Esophagus (tissue), 2 donors: ENCODE results near the gene KCNE3. TPM values are rescaled to one million over a fixed set of nuclear protein-coding genes. Genes with fewer than 3 reads are reported as not detected.
A peak's percentile ranks its signal among the peaks of the same experiment; 100 is the strongest.

ENCODE experiments used
- H3K27ac ChIP-seq, 2 donors: one replicate each; pipeline ENCODE4 v1.5.1; 2013; ENCODE audit warnings: low read depth in 2 of 2, mild to moderate bottlenecking in 2 of 2, inconsistent platforms in 1 of 2, low read length in 1 of 2, moderate library complexity in 1 of 2
- H3K27me3 ChIP-seq, 2 donors: one replicate each; pipeline ENCODE4 v1.6.1; 2013; ENCODE audit warnings: low read length in 2 of 2, control low read depth in 1 of 2, mild to moderate bottlenecking in 1 of 2; ENCODE audit not compliant: insufficient read depth in 2 of 2, control insufficient read depth in 1 of 2
- H3K36me3 ChIP-seq, 2 donors: one replicate each; pipeline ENCODE4 v1.6.1; 2013; ENCODE audit warnings: low read length in 1 of 2; ENCODE audit not compliant: control insufficient read depth in 2 of 2, insufficient read depth in 2 of 2
- H3K4me1 ChIP-seq, 2 donors: one replicate each; pipeline ENCODE4 v1.6.1; 2013; ENCODE audit warnings: low read length in 1 of 2; ENCODE audit not compliant: control insufficient read depth in 2 of 2, insufficient read depth in 2 of 2
- H3K4me3 ChIP-seq, 2 donors: one replicate each; pipeline ENCODE4 v1.5.1; 2013; ENCODE audit warnings: low read length in 2 of 2, mild to moderate bottlenecking in 2 of 2, low read depth in 1 of 2, moderate library complexity in 1 of 2
- H3K9me3 ChIP-seq, 2 donors: one replicate each; pipeline ENCODE4 v1.6.1; 2013; ENCODE audit warnings: mild to moderate bottlenecking in 2 of 2, low read depth in 1 of 2, low read length in 1 of 2, moderate library complexity in 1 of 2; ENCODE audit not compliant: control insufficient read depth in 2 of 2, insufficient read depth in 1 of 2
- WGBS, 2 donors: extraction: QIAGEN DNeasy Blood & Tissue Kit; methylation state at CpG; one replicate each; pipeline ENCODE4 v1.1.7; 2013; 5-methylcytosine and 5-hydroxymethylcytosine counted together
- polyA plus RNA-seq, 2 donors: library from polyadenylated mRNA; stranded (reverse); fragments of 200-250 nt; gene quantifications; one replicate each; pipeline ENCODE4 v1.2.3, GENCODE V29; 2013
- donor health status: healthy with polysubstance abuse.
- donor health status: Bipolar disorder and iron deficiency.

Gene KCNE3, protein sequence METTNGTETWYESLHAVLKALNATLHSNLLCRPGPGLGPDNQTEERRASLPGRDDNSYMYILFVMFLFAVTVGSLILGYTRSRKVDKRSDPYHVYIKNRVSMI
- polyA plus RNA-seq: 1 to 10 TPM; 1.7 to 4.6 TPM

DNA sequence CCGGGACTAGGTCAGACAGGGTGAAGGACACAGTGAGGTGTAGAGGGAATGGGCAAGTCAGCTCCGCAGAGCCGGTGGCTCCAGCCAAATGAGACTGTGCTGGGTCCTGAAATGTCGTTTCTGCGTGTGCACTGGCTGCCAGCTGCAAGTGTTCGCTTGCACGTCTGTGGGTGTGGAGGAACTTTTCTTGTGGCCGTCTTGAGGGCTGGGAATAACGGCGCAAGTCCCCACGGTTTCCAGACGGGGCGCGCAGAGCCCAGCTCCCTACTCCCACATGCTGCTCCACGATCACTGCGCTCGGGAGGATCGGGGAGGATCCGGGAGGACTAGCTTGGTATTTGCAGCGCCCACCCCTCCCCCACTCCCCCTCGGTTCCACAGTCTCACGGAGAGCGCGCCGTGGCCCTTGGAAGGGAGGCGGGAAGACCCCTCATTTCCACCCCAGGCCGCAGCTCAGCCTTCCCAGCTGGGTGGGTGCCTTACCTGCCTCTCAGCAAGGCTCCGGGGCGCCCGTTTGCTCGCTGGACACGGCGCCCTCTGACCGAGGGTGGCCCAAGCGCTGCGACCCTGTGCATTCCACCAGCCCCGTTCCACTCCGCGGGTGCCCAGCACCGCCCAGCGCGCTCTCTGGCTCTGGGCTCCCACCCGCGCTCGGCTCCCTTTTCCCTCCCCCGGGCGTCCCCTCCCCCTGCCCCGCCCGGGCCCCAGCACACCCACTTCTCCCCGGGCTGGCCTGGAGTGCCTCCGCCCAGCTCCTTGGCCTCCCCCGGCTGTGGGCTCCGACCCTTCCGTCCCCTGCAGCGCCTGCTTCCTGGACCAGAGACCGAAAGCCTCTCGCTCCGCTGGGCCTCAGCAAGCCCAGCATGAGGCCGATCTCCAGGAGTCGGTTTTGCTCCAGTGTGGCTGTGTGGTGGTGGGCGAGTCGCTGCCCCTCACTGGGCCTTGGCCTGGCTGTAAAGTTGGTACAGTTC lies at the start of gene KCNE3:
Gene KCNE3, minus strand, starts transcription at position 634 of the 970 bp plus-strand sequence. CDS start 9,986 bp downstream, outside the sequence.
- 5 to 6% methylated on average over 56 to 62 of the region's 62 CpGs for WGBS, 2 donors
- Histone ChIP-seq H3K4me1 (peaks cover 0 to 5% of the 10 kb centered on the region in 2 donors), H3K9me3 (no peaks in the 10 kb centered on the region), H3K36me3 (no peaks in the 10 kb centered on the region), H3K4me3 (peak within 1 kb of the TSS; percentile 58 to 59), H3K27me3 (no peaks in the 10 kb centered on the region), H3K27ac (peak within 1 kb of the TSS; percentile 36 to 47)

DNA sequence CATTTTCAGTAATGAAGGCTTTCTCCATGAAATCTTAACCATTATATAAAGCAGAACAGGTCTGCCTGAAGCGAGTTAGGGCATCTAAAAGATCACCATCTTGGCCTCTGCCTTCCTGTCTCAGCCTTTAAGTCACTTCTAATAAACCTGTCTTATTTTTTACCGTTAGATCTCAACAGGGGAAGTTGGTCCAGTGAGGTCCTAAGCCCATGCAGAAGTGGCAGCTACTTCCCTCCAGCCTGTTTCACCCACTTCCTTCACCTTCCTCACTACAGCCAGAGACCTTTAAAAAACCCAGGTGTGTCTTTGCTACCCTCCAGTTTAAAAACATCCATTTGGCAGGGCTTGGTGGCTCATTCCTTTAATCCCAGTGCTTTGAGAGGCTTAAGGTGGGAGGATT lies 40.2 kb upstream of the KCNE3 start:
- Histone ChIP-seq H3K36me3 (no peaks in the 10 kb centered on the region), H3K27ac (no peak overlapping the region), H3K27me3 (no peaks in the 10 kb centered on the region), H3K4me1 (peaks cover 0 to 3% of the 10 kb centered on the region in 2 donors), H3K9me3 (no peaks in the 10 kb centered on the region), H3K4me3 (no peak overlapping the region)
- 76 to 78% methylated on average over 2 of the region's 2 CpGs for WGBS, 2 donors

DNA sequence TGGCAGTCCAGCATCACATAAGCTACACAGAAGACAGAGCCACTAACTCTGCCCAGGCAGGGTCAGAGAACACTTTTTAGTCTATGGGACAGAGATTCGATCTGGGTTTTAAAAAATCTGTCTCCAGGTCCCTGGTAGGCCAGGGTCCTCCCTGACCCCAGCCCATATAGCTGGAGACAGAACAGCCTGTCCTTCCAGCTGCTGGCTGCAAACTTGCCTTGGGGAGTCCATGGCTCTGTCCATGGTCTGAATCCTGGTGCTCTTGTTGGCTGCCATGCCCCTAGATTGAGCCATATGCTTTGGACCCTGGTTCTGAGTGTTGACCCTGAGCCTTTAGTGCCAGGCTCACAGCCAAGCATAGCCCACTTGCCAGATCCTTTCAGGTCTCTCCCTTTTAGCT lies 39.5 kb upstream of the KCNE3 start:
- Histone ChIP-seq H3K36me3 (no peaks in the 10 kb centered on the region), H3K27ac (no peak overlapping the region), H3K27me3 (no peaks in the 10 kb centered on the region), H3K9me3 (no peaks in the 10 kb centered on the region), H3K4me1 (peaks cover 0 to 3% of the 10 kb centered on the region in 2 donors), H3K4me3 (no peak overlapping the region)
- whole genome bisulfite sequencing, 2 donors: 83 to 90% methylated on average over 1 of the region's 1 CpG

DNA sequence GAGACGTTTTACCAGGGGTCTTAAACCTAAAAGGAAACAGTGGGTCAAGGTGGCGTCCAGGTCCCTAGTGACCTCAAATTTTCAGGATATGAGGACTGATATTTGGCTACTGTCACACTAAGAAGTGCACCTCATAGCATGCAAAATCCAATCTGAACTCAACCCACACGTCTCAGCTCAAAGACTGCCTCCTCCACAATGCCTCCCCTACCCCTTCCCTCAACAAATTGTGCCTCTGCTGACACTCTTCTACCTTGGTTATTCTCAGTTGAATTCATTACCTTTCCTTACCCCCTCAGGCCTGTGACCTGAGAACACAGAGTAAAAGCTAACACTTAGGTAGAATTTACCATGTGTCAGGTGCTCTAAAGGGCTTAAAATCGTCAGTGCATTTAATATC lies 38.6 kb upstream of the KCNE3 start:
- no peak overlapping the region for H3K4me3 ChIP-seq
- 86 to 88% methylated on average over 4 of the region's 4 CpGs for WGBS, 2 donors
- no peaks in the 10 kb centered on the region for H3K27me3 ChIP-seq
- no peaks in the 10 kb centered on the region for H3K36me3 ChIP-seq
- H3K27ac ChIP-seq: no peak overlapping the region
- H3K4me1 ChIP-seq: peaks cover 0 to 3% of the 10 kb centered on the region in 2 donors
- H3K9me3 ChIP-seq: no peaks in the 10 kb centered on the region

DNA sequence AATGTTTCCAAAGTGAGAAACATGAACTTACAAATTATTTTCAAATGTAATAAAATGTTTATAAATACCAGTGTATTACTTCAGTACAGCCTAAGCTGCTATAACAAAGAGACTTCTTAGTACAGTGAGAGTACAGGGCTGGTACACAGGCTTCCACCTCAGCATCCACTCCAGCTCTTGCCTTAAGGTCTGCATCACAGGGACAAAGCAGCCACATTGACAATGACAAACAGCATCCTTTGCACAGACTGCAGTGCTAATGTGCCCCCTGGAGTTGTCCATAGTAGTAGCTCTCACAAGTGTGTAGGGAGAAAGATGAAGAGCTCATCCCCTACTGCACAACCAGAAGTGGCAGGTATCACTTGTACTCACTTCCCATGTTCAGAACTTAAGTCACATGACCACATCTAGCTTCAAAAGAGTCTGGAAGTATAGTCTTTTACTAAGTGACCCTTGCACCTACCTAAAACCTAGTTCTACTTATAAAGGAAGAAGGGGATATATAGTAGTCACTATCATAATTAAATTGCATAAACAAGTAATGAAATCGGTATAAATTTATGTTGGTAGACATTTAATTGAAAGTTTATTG lies 36.8 kb upstream of the KCNE3 start:
- Histone ChIP-seq H3K4me1 (peaks cover 0 to 3% of the 10 kb centered on the region in 2 donors), H3K36me3 (no peaks in the 10 kb centered on the region), H3K4me3 (no peak overlapping the region), H3K27ac (no peak overlapping the region), H3K9me3 (no peaks in the 10 kb centered on the region), H3K27me3 (no peaks in the 10 kb centered on the region)
- WGBS, 2 donors: 79 to 93% methylated on average over 1 of the region's 1 CpG

DNA sequence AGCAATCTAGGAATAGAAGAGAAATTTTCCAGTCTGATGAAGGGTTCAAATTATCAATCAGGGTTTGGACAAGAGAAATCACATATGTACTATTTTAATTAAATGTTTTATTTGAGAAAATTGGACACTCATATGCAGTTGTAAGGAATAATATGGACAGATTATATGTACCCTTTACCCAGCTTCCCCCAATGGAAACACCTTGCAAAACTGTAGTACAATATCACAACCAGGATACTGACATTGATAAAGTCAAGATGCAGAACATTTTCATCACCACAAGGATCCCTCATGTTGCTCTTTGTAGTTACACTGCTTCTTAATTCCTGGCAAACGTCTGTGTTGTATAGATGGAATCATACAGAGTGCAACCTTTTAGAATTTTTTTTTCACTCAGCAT lies 27.6 kb upstream of the KCNE3 start:
- 93 to 94% methylated on average over 1 of the region's 1 CpG for WGBS, 2 donors
- no peaks in the 10 kb centered on the region for H3K36me3 ChIP-seq
- H3K27ac ChIP-seq: no peak overlapping the region
- no peaks in the 10 kb centered on the region for H3K27me3 ChIP-seq
- no peaks in the 10 kb centered on the region for H3K9me3 ChIP-seq
- peaks cover 0 to 2% of the 10 kb centered on the region in 2 donors for H3K4me1 ChIP-seq
- H3K4me3 ChIP-seq: no peak overlapping the region

DNA sequence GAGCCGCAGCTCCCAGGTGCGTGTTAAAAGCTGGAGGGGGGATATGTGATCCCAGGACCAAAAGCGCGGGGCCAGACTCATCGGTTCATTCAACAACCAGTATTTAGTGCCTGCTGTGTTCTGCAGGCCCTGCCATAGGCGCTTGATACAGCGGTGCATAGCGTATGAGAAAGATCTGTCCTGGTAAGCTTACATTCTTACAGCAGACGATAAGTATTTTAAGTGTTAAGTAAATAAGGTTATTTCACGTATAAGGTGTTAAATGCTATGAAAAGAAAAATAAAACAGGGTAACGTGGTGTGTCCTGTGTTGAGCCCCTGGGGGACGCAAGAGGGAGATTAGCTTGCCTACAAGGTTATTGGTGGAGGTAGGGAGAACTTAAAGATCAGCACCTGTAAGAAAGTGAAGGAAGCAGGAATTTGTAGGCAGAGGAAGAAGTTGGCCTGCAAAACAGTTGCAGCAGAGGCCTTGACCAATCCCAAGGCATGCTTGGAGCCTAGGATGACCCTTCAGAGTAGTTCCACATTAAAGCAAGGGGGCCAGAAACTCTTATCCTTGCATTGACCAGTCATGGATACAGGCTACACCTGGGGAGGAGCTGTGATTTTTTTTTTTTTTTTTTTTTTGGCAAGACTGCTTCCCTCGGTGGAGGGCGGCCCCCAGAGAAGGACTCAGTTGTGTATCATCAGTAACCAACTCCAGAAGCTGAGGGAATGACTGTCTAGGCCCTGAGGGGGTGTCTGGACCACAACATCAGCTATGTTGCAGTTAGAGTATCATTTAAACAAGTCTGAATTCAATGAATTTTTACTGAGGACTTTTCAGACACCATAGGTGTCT lies 26.7 kb upstream of the KCNE3 start:
- Histone ChIP-seq H3K4me1 (peaks cover 0 to 2% of the 10 kb centered on the region in 2 donors), H3K27me3 (no peaks in the 10 kb centered on the region), H3K9me3 (no peaks in the 10 kb centered on the region), H3K36me3 (no peaks in the 10 kb centered on the region), H3K4me3 (peak overlapping the region; percentile 73 to 94), H3K27ac (peak overlapping the region; percentile 99 to 100)
- 6 to 9% methylated on average over 14 of the region's 14 CpGs for WGBS, 2 donors

DNA sequence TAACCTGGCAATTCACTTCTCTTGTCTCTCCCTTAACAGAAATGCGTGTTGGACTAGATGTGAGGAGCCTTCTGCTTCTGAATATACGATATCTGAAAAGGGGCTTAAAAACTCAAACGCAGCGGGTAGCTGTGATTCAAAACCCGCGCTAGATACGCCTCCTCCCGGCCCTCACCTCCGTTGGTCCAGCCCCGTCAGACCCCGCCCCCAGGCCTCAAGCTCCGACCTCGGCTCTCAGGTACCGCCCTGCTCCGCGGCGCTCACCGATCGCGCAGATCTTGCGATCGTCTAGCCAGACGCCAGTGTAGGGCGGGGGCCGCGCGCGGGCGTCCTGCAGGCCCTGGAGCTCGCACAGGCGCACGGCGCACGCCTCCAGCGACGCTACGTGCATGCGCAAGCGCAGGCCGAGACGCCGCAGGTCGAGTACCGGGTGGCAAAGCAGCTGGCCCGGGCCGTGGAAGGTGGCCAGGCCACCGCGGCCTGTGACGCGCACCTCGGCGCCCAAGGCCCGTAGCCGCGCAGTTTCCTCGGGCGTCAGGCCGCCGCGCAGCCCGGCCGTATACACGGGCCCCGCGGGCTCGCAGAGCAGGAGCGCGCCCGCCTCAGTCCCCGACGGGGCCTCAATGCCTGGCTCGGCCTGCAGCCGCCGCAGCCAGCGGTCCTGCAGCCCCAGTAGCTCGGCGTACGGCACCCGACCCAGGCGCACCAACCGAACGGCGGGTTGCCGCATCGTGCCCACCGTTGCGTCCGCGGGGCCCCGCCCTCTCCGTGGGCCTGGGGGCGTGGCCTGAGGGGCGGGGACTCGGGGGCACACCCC lies 25.8 kb upstream of the KCNE3 start, which contains the start of gene LIPT2:
Gene LIPT2, minus strand, starts transcription at position 751 of the 817 bp plus-strand sequence. Its CDS starts 21 bp downstream, at position 730.
- WGBS, 2 donors: 0 to 1% methylated on average over 82 to 94 of the region's 94 CpGs
- Histone ChIP-seq H3K9me3 (no peaks in the 10 kb centered on the region), H3K4me1 (peaks cover 0 to 2% of the 10 kb centered on the region in 2 donors)

More for the DNA sequence above, 25.8 kb upstream of the KCNE3 start, which contains the start of gene LIPT2:
- peak within 1 kb of the TSS; percentile 99 to 100 for H3K27ac ChIP-seq
- H3K27me3 ChIP-seq: no peaks in the 10 kb centered on the region
- no peaks in the 10 kb centered on the region for H3K36me3 ChIP-seq
- H3K4me3 ChIP-seq: peak within 1 kb of the TSS; percentile 73 to 94
